ENCODE measurements around the gene SNAPC5. TPM values are rescaled to one million over a fixed set of nuclear protein-coding genes. Genes with fewer than 3 reads are reported as not detected.

Gene SNAPC5
- total and polyA plus RNA-seq, 2 of the 13 experiments (the other 11 are each of a cell fraction or from before 2014, with no cell fraction given) = 14.8 to 36.2 TPM

- TF ChIP-seq ZNF121 (CRISPR knock-in tag; IDR thresholded peaks at IDR 0.05) (peak; percentile 100), ZNF549 (CRISPR knock-in tag; IDR thresholded peaks at IDR 0.05) (no peak), SP5 (CRISPR knock-in tag; IDR thresholded peaks at IDR 0.05; ENCODE audit: borderline replicate concordance, low read depth) (peak; percentile 58; the same call in 1 of the 2 replicates), HOXD1 (CRISPR knock-in tag; IDR thresholded peaks at IDR 0.05) (no peak), ZFP36L2 (CRISPR knock-in tag; IDR thresholded peaks at IDR 0.05) (no peak), ZNF234 (CRISPR knock-in tag; conservative IDR thresholded peaks at IDR 0.05) (no peak), FOXM1 (CRISPR knock-in tag; IDR thresholded peaks at IDR 0.05) (no peak), ARNTL (CRISPR knock-in tag; IDR thresholded peaks at IDR 0.05) (no peak), ZNF232 (CRISPR knock-in tag; IDR thresholded peaks at IDR 0.05; ENCODE audit: borderline replicate concordance) (peak; percentile 29; the same call in 1 of the 2 replicates), MYNN (CRISPR knock-in tag; IDR thresholded peaks at IDR 0.05; ENCODE audit: low read depth) (peak; percentile 71; the same call in 1 of the 2 replicates), IKZF4 (CRISPR knock-in tag; IDR thresholded peaks at IDR 0.05; ENCODE audit: borderline replicate concordance, low read depth, not compliant biosample characterization) (no peak), ZNF362 (CRISPR knock-in tag; IDR thresholded peaks at IDR 0.05; ENCODE audit: borderline replicate concordance) (no peak), ELF3 (CRISPR knock-in tag; IDR thresholded peaks at IDR 0.05) (peak; percentile 52; the same call in 1 of the 2 replicates), FOXO1 (CRISPR knock-in tag; IDR thresholded peaks at IDR 0.05) (peak; percentile 12; the same call in 1 of the 2 replicates), ZNF768 (CRISPR knock-in tag; IDR thresholded peaks at IDR 0.05) (0 out of 2 replicates have a peak, but pooled peaks have one; percentile 13), PRMT3 (CRISPR knock-in tag; IDR thresholded peaks at IDR 0.05; ENCODE audit: borderline replicate concordance, low read depth) (0 out of 2 replicates have a peak, but pooled peaks have one; percentile 73), ARID3A (IDR thresholded peaks at IDR 0.05; ENCODE audit: low read depth, low read length) (peak; percentile 64), ZBTB7B (CRISPR knock-in tag; IDR thresholded peaks at IDR 0.05) (peak; percentile 11; the same call in 1 of the 2 replicates), TAF15 (IDR thresholded peaks at IDR 0.05; ENCODE audit: low read depth, low read length, poor library complexity, severe bottlenecking) (no peak), ZNF792 (CRISPR knock-in tag; IDR thresholded peaks at IDR 0.05) (0 out of 2 replicates have a peak, but pooled peaks have one; percentile 19), MTF2 (CRISPR knock-in tag; IDR thresholded peaks at IDR 0.05; ENCODE audit: borderline replicate concordance) (no peak), ZFP1 (CRISPR knock-in tag; IDR thresholded peaks at IDR 0.05) (no peak; the same call in 1 of the 2 replicates)
These were observed 7.2 kb upstream of the SNAPC5 start, which contains the start of the genes RPL4 and ZWILCH (continued) for GRCh38 chr15:66504563-66505429.

Measured in HepG2 (cell line).